ENCODE results near the gene CLCF1. TPM values are rescaled to one million over a fixed set of nuclear protein-coding genes. Genes with fewer than 3 reads are reported as not detected.

Gene CLCF1
- total RNA-seq = 5.2 and 5.5 TPM in 2 replicates

GRCh38 chr11:67372993-67373647 lies at the start of gene CLCF1:
TSS of gene CLCF1 (minus strand) at chr11:67373598. CDS start at chr11:67373539, 59 bp downstream.

DNA sequence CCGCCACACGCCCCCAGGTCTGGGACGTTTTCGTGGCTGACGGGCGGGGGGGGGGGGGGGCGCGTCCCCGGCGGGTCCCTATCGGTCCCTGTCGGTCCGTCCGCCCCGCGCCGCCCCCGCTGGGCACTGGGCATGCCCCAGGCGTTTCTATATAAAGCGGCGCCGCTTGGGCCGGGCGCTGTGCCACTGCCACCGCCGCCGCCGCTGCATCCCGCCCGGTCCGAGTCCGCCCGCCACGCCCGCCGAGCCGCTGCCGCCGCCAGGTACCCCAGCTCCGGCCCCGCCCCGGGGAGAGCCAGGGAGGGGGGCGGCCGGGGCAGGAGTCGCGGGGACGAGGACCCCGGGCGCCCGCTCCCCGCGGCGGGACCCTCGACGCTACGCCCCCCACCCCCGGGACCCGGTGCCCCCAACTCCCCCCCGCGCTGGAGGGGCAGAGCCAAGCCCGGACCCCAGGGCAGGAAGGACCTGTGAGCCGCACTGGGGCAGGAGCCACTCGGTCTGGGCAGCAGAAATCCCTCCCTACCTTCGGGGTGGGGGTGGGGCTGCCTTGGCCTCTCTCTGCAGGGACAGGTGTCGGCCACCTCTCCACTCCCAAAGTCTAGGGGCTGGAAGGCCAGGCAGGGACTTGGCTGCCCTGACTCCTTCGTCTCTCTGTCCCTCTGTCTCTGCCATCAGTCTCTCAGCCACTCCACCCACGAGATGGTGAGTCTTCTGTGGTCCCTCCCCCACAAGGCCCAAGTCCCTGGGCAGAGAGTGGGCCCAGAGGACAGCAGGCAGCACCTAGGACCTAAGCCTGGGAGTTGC lies 42.3 kb upstream of the CLCF1 start, which contains the start of gene CARNS1:
Gene CARNS1, plus strand, starts transcription at position 178 of the 804 bp plus-strand sequence. Its CDS starts 522 bp downstream, at position 700.

DNA sequence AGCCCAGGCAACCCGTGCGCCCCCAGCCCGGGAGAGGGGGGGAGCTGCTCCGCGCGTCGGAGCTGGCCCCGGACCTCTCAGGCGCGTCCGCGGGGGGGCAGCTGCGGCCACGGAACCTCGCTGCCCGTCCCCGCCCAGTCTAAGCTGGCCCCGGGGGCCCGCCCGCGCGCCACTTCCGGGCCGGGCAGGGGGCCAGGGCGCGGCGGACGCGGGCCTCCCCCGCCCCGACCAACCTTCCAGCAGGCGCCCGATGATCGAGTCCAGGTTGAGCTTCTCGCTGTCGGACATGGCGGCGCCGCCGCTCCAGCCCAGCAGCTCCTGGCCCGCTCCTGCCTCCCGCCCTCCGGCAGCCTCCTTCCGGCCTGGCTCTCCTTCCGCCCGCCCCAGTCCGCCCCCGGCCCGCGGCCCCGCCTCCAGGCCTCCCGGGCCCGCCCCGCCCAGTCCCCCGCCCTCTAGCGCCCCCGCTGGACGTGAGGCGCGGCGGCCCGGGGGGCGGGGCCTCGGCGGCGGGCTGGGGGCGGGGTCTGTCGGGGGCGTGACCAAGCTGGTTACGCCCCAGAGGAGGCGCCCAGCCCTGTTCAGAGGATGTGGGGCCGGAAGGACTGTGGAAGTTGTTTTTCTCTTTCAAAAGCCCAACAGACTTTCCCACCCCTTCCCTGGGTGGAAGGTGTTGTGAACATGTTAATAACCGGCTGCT lies 28.2 kb upstream of the CLCF1 start, which contains the start of gene PPP1CA:
Gene PPP1CA, minus strand, starts transcription at position 364 of the 697 bp plus-strand sequence. Its CDS starts 76 bp downstream, at position 288.

DNA sequence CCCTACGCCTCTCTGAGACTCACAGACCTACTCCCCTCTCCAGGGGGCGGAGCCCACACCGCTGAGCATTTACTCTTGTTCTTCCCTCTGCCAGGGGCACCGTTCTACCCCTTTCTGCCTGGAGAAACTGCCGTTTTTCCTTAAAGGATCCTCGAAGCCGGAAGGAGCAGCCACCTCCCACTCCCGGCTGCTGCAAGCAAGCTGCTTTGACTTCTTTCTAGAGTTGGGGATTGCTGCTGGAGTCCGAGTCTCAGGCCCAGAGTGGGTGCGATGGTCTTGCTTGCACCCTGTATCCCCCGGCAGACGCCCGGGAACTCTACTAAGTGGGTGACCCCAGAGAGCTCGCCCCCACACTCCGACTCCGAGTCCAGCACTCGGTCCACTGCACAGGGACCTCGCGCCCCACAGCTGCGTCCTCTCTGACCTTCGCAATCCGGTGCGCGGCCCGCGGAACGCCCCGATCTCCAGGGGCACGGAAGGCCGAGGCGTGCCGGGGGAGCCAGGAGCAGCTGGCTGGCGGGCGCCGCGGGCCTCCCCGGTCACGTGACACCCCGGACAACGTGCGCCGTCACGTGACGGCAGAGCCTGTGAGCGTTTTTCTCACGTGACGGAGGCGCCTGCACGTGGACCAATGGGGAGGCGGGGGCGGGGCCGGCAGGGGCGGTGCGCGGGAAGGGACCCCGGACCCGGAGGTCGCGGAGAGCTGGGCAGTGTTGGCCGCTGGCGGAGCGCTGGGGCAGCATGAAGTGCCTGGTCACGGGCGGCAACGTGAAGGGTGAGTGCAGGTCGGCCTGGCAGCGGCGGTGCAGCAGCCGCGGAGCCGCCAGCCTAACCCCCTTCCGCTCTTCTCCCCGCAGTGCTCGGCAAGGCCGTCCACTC lies 18.1 kb upstream of the CLCF1 start, which contains the start of gene RAD9A:
Gene RAD9A, plus strand, starts transcription at position 683 of the 879 bp plus-strand sequence. Its CDS starts 59 bp downstream, at position 742.

DNA sequence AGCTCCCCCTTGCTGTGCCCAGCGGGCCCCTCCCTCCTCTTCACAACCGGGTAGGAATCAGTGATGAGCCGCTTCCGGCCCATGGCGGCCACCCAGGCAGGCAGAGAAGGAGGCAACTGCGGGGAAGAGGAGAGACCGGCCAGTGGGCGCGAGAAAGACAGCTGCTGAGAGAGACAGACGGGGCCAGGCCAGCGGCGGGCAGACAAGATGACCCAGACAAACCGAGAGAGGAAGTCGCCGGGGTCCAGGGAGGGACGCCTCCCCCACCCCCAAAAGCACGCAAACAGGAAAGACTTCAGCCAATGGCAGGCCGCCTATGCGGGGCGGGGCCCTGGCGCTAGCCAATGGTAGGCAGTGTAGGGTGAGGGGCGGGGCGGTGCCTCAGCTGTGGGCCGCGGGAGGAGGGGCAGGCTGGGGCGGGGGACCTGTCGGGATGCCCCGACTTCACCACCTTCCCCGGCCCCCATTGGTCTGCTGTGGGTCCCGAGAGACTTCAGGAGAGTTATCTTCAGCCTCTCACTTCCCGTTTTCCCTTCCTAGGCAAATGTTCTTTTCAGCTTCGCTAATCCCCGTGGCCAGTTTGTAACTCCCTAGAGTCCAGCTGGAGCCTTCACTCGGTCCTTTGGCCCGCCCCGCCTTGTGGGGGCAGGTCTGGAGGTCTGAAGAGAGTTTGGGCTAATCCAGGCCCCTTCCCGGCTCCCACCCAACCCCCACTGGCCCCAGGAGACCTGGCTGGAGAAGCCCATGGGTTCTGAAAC lies 19.9 kb downstream of the CLCF1 start, which contains the start of gene POLD4:
Gene POLD4, minus strand, starts transcription at position 230 of the 758 bp plus-strand sequence. Its CDS starts 147 bp downstream, at position 83.

Small RNAs within 50 kb of the gene (small RNA-seq; reads per million reads assigned to genes)
- gene RN7SKP239 (ENCODE audit: low replicate concordance) (not detected), gene RNU6-1238P (ENCODE audit: low replicate concordance) (not detected)

Other genes starting within 250 kb of the CLCF1 start
- gene GRK2, start 107.1 kb downstream of the CLCF1 start, total RNA-seq = 26.3 and 47.2 TPM in 2 replicates
- gene ANKRD13D, start 84.3 kb downstream of the CLCF1 start, total RNA-seq = 30.2 and 40.7 TPM in 2 replicates
- 7.7 and 10.3 TPM in 2 replicates for gene SSH3, start 70.1 kb downstream of the CLCF1 start, total RNA-seq
- gene POLD4, start 20.1 kb downstream of the CLCF1 start, total RNA-seq = 73.3 and 120 TPM in 2 replicates
- gene RAD9A, start 18.4 kb upstream of the CLCF1 start, total RNA-seq = 6.3 and 18.8 TPM in 2 replicates
- gene PPP1CA, start 28.3 kb upstream of the CLCF1 start, total RNA-seq = 293 and 375 TPM in 2 replicates
- not detected in 2 replicates for gene TBC1D10C, start 30.5 kb upstream of the CLCF1 start, total RNA-seq
- under 0.01 and 0.22 TPM in 2 replicates for gene CARNS1, start 42.1 kb upstream of the CLCF1 start, total RNA-seq
- 59.7 and 71.3 TPM in 2 replicates for gene RPS6KB2, start 54.9 kb upstream of the CLCF1 start, total RNA-seq
- 0.29 and 1.3 TPM in 2 replicates for gene PTPRCAP, start 64.1 kb upstream of the CLCF1 start, total RNA-seq
- 115 and 145 TPM in 2 replicates for gene CORO1B, start 69.9 kb upstream of the CLCF1 start, total RNA-seq
- not detected in 2 replicates for gene GPR152, start 79.1 kb upstream of the CLCF1 start, total RNA-seq
- gene CABP4, start 81.8 kb upstream of the CLCF1 start, total RNA-seq = not detected in 2 replicates
- gene TMEM134, start 95.7 kb upstream of the CLCF1 start, total RNA-seq = 12.2 and 44.2 TPM in 2 replicates
- 33.9 and 87.1 TPM in 2 replicates for gene AIP, start 109.4 kb upstream of the CLCF1 start, total RNA-seq
- gene PITPNM1, start 131.8 kb upstream of the CLCF1 start, total RNA-seq = 31.3 and 33.5 TPM in 2 replicates
- gene CDK2AP2, start 134.6 kb upstream of the CLCF1 start, total RNA-seq = 27.1 and 67.6 TPM in 2 replicates
- not detected in 2 replicates for gene CABP2, start 149.8 kb upstream of the CLCF1 start, total RNA-seq
- gene GSTP1, start 210.2 kb upstream of the CLCF1 start, total RNA-seq = 489 and 520 TPM in 2 replicates
- gene NDUFV1, start 233.3 kb upstream of the CLCF1 start, total RNA-seq = 154 and 199 TPM in 2 replicates

Data from placental pericyte (primary cell).